Stimulated activated CD4-positive, alpha-beta T cell treated with anti-CD3 and anti-CD28 coated beads, TNF-alpha, amount 100 ng/mL, for 1 hour (primary cell): ENCODE measurements around the gene ALDH2.
"Not testable (repeated sequence)": the region's sequence is repeated elsewhere in the genome, so short reads cannot be mapped to it uniquely, and the experiment has no call there.

Source experiments
- DNase-seq, 3 donors: peaks; one replicate each; pipeline ENCODE4 v3.0.0-alpha.2; 2020; ENCODE audit warnings: low read depth in 3 of 3, low spot score in 1 of 3

Gene ALDH2

DNA sequence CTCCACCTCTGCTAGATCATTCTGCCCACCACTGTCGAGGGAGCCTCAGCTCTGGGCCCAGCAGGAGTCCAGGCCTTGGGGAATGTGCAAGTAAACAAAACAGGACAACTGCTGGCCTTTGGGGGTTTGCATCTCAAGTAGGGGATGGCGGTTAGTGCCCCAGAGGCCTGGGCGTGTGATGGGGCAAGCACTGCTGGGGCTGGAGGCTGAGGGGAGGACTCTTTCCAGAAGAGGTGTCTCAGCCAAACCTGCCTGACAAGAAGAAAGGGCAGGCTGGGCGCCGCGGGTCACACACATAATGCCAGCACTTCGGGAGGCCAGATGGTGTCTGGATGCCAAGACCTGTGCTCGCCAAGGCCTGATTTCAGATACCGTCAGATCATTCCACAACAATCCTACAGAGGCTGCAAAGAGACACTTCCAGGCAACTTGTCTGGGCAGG lies 8.6 kb upstream of the ALDH2 start:
- DNase-seq, result no peak

- DNase-seq, result no peak
Observed at GRCh38 chr12:111759271-111759670, 7.5 kb upstream of the ALDH2 start.

DNA sequence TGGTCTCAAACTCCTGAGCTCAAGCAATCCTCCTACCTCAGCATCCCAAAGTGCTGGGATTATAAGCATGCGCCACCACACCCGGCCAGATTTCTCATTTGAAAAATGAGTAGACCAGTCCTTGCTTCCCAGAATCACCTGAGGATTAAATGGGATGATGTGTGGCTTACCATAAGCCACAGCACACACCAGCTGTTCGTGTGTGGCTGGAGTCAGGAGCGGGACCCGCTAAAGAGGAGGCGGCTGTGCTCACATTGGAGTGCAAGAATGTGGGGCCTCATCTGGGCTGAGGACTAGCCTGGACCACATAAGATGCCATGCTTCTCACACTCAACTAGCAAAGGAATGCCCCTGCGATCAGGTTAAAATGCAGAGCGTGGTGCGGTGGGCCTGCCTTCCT lies 6.7 kb upstream of the ALDH2 start:
- no peak for DNase-seq

DNA sequence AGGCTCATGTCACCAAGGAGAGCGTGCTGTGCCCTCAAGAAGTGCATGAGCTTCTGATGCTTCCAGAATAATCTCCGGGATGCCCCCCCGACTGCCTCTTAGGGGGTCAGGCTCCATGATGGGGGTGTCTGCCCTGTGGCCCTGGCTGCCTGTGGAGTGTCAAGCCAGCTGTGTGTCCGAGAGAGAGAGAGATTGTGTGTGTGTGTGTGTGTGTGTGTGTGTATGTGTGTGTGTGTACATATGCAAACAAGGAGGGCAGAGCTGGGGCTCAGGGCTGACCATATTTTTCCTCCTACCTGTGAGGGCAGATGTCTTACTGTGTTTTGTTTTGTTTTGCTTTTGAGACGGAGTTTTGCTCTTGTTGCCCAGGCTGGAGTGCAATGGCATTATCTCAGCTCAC lies 5.6 kb upstream of the ALDH2 start:
- no peak for DNase-seq

- DNase-seq, result no peak
Observed at GRCh38 chr12:111761706-111762105, 5.0 kb upstream of the ALDH2 start.

DNA sequence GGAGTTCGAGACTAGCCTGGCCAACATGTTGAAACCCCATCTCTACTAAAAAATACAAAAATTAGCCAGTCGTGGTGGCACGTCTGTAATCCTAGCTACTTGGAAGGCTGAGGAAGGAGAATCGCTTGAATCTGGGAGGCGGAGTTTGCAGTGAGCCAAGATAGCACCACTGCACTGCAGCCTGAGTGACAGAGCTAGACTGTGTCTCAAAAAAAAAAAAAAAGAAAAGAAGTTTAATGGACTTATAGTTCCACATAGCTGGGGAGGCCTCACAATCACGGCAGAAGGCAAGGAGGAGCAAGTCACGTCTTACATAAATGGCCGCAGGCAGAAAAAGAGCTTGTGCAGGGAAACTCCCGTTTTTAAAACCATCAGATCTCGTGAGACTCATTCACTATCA lies 3.2 kb upstream of the ALDH2 start:
- DNase-seq, result not testable (repeated sequence)

GRCh38 chr12:111764120-111764821 lies 2.5 kb upstream of the ALDH2 start:
- no peak for DNase-seq

DNA sequence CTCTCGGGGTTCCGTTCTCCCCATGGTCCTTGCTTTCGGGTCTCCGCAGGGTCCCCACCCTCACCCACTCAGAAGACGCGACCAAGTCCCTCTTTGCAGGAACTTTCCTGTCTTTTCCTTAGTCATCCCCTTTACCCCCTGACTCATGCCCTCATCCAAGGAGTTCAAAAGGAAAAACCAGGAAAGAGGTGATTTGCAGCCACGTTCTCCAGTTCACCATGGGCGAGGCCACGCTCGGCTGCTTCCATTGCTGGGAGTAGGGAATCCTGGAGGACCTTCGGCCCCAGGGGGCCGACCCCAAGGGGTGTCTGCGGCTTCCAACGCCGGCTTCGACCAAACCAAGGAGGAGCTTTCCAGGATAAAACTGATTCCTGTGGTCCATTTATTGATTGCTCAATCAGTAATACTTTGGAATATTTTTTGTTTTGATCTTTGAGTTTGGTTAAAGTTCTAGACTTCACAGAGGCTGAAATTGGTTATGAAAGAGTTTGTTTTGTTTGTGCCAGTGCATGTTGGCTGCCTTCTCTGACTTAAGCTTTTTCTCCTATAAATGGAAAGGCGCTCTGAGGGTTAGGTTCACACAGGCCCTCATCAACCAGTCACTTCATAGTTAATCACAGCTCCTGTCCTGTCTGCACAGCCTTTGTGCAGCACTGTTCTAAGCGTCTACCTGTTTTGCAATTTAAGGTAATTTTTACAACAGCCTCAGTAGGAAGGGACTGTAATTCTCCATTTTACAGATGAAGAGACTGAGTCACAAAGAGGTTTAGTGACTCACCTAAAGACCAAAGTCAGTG lies 827 bp downstream of the ALDH2 start:
- no peak for DNase-seq

DNA sequence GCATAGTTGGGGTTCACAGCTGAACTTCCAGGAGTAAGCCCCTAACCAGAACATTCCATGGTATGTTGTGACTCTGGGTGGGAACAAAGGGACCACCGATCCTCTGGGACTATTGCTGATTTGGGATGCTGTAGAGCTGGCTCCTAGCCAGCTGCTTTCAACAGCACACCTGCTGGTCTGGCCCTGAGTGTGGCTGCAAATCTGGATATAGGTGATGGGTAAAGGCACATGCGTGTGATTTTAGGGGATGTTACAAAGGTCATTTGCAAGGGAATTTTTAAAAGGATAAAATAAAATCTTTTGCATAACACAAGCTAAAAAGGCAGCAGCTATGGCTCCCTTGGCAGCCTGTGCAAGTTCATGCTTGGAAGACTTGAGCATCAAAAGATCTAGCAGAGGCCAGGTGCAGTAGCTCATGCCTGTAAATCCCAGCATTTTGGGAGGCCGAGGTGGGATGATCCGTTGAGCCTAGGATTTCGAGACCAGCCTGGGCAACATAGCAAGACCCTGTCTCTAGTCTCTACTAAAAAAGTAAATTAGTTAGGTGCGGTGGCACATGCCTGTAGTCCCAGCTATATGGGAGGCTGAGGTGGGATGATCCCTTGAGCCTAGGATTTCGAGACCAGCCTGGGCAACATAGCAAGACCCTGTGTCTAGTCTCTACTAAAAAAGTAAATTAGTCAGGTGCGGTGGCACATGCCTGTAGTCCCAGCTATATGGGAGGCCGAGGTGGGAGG lies 1.6 kb downstream of the ALDH2 start:
- no peak for DNase-seq

- no peak for DNase-seq
Observed at GRCh38 chr12:111769599-111769998, 2.9 kb downstream of the ALDH2 start.

DNA sequence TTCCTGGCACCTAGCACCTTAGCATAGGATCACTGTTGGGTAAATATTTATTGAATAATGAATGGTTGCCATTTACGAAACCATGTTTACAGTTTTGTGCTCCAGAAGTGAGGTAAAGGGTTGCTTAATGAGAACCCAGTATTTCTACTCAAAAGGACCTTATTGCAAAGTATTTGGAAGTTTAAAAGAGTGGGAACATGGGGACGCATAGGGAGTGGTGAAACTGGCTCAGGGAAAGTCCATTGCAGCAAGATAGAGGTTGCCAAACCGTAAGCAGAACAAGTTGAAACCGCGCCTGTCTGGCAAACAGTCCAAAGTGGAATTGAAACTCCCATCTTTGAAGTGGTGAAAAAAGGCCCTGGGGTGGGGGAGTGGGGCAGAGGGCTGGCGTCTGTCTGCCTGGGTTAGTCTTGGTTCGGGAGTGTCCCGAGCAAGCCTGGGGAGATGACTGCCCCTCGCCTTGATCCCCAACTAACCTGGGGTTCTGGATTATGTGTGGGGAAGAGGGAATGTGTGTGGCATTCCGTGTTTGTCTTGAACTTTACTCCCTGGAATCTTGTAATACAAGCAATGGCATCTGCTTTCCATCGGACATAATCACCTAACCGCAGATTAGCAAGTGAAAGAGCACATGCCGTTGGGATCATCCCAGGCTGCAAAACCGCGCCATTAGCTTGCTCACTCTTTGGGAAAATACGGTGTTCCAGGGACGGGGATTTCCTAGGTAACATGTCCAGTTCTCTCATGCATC lies 7.2 kb downstream of the ALDH2 start:
- DNase-seq, result no peak

GRCh38 chr12:111775205-111776193 lies 8.8 kb downstream of the ALDH2 start:
- DNase-seq, result no peak

DNA sequence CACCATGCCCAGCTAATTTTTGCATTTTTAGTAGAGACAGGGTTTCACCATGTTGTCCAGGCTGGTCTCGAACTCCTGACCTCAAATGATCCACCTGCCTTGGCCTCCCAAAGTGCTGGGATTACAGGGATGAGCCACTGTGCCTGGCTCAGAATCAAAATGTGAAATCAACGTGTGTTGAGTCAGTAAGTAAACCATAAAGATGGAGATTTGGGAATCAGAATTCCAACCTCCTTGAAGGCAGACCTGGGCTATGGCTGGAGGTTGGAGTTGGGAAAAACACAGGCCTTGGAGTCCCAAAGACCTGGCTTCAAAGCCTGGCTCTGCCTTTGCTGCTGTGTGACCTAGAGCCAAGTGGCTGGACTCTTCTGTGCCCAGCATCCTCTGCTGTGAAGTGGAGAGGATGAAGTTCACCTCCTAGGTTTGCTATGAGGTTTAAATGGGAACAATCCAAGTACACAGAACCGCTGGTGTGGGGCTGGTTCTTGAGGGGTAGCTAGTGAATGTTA lies 10.2 kb downstream of the ALDH2 start:
- no peak for DNase-seq

GRCh38 chr12:111777345-111778045 lies 10.8 kb downstream of the ALDH2 start:
- no peak for DNase-seq

DNA sequence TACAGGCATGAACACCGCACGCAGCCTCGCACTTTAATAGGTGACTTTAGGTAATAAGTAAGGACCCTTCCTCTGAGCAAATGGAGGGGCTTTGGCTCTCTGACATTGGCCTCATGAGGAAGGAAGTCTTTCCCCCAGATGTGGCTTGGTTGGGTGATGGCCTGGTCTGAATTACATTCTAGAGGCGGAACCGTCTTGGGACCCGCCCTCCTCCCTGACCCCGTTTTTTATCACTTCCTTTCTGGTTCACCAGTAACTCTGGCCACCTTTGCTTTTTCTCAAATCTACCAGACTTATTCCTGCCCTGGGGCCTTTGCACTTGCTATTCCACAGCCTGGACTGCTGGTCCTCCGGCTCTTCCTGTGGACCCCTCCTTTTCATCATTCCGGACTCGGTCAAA lies 13.4 kb downstream of the ALDH2 start:
- no peak for DNase-seq

DNA sequence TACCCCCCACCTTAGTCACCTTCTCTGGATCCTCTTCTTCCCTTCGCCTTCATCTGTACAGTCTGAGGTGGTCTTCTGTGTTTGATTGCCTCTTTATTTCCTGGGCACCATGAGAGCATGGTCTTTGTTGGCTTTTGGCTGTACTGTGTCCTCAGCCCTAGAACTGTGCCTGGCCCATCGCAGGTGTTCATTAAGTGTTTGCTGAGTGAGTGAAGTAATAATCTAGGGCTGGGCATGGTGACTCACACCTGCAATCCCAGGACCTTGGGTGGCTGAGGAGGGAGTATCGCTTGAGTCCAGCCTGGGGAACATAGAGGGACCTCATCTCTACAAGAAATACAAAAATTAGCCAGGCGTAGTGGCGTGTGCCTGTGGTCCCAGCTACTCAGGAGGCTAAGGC lies 13.9 kb downstream of the ALDH2 start:
- no peak for DNase-seq

DNA sequence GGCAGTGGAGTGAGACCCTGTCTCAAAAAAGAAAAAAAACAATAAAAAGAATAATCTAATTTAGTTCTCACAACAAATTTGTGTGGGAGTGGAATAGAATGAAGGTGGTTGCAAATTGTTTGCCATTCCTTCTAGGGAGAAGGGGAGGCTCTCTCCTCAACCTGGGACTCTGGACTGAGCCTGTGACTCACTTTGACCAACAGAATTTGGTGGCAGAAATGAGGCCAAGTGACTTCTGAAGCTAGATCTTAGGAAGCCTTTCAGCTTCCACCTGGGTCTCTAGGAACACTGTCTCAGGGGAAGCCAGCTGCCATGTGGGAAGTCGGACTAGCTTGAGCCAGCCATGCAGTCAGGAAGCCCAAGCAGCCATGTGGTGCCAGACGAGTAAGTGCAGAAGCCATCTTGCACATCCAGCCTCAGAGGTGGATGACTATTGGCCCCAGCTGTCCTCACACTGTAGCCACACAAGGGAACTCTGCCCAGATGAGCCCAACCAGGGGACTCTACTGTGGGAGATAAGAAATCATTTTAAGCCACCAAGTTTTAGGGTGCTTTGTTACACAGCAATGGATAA lies 14.4 kb downstream of the ALDH2 start:
- no peak for DNase-seq

DNA sequence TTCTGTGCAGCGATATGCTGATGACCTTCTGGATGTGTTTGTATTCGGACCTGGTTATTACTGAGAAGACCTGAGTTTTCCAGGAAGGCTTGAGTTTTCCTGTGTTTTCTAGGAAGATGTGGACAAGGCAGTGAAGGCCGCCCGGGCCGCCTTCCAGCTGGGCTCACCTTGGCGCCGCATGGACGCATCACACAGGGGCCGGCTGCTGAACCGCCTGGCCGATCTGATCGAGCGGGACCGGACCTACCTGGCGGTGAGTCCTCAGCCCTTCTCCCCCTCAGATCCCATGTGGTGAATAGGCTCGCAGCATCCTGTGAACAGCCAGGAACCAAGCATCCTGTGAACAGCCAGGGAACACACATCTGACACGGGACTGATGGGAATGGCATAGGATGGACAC lies 16.3 kb downstream of the ALDH2 start:
- no peak for DNase-seq

- no peak for DNase-seq
Observed at GRCh38 chr12:111784953-111785352, 18.2 kb downstream of the ALDH2 start.
